B cell (primary cell): ENCODE measurements around the gene ZNF532.
"Not testable (repeated sequence)": the region's sequence is repeated elsewhere in the genome, so short reads cannot be mapped to it uniquely, and the experiment has no call there.

Source experiments
- CTCF ChIP-seq: fragments of 200-600 bp; IDR thresholded peaks from one replicate; pipeline ENCODE4 v1.8.0; 2022; ENCODE audit warnings: antibody characterized with exemption, mild to moderate bottlenecking
- EZH2 ChIP-seq: IDR thresholded peaks from 2 replicates; pipeline ENCODE4 v1.6.1; 2012; ENCODE audit warnings: borderline replicate concordance, low read depth, mild to moderate bottlenecking, moderate library complexity, low read length; ENCODE audit not compliant: insufficient read depth, poor library complexity, severe bottlenecking

- not testable (repeated sequence) for TF ChIP-seq CTCF, EZH2
Observed at GRCh38 chr18:58826926-58827325, 37.8 kb upstream of the ZNF532 start.
